GM21390 (cell line): ENCODE results near the gene KCNAB2.
"Not testable (repeated sequence)": the region's sequence is repeated elsewhere in the genome, so short reads cannot be mapped to it uniquely, and the experiment has no call there.

Experiments
- ATAC-seq: cut with Tn5 transposase; IDR thresholded peaks from one replicate; pipeline ENCODE4 v1.9.1; 2021; ENCODE audit not compliant: unreplicated experiment

The KCNAB2 gene

GRCh38 chr1:6009120-6010040 lies 36.3 kb upstream of the KCNAB2 start:
- no peak for ATAC-seq

DNA sequence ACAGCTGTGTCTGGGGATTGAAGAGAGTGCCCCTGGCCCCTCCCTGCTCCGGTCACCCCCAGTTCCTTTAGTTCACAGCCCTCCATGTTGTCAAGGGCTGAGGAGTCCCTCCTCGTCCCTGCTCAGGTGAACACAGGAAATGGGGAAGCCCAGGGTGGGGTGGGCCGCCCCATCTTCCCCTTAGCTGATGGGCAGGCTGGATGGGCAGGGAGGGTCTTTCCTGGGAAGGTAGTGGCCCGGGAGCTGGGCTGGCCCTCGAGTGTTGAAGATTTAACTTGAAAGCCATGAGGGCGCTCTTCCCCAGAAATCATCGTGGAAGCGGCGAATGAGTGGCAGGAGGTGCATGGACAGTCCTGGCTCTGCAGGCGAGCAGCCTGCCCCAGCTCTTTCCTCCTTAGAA lies 35.1 kb upstream of the KCNAB2 start:
- no peak for ATAC-seq

DNA sequence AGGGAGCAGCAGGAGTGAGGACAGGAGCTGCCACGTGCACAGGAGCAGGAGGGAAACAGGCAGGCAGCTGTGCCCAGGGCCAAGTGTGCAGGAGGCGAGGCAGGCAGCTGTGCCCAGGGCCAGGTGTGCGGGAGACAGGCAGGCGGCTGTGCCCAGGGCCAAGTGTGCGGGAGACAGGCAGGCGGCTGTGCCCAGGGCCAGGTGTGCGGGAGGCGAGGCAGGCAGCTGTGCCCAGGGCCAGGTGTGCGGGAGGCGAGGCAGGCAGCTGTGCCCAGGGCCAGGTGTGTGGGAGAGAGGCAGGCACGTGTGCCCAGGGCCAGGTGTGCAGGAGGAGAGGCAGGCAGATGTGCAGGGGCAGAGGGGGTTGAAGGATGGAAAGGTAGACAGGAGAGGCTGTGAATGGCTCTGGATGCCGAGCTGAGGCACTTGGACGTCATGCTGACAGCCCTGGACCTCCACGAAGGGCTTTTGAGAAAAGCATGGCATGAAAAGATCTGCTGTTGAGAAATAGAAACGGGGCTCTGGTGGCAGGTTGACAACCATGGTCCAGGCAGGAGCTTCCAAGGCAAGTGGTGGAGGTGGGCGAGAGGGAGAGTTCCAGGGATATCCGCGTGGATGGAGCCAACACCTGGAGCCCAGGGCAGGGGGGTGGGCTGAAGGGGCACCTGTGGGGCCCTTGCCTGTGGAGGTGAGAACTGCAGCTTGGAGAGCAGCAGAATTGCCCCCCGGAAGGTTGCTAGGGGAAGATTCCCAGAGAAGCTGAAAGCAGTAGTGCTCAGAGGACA lies 34.3 kb upstream of the KCNAB2 start:
- ATAC-seq: no peak

DNA sequence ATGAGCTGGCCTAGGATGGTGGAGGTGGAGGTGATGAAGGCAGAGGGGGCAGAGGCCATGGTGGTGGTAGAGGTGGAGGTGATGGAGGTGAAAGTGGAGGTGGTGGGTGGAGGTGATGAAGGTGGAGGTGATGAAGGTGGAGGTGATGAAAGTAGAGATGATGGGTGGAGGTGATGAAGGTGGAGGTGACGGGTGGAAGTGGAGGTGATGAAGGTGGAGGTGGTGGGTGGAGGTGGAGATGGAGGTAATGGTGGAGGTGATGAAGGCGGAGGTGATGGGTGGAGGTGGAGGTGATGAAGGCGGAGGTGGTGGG lies 33.8 kb upstream of the KCNAB2 start:
- no peak for ATAC-seq

GRCh38 chr1:6012529-6013318 lies 33.0 kb upstream of the KCNAB2 start:
- ATAC-seq: no peak

DNA sequence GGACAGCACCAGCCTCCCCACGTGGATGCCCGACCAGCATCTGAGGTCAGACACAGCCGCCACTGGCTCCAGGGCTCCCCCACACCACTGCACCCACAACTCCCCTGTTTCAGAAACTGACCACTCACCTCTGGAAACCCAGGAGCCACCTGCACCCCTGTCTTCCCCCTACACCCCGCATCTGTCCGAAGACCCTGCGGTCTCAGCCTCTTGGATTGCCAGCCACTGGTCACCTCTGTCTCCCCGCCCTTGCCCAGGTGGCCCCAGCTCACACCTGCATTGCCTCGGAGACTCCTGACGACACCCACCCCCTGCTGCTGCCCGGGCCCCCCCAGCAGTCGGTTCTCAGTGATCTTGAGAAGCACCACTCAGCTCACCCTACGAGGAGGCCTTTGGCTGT lies 32.2 kb upstream of the KCNAB2 start:
- ATAC-seq: no peak

DNA sequence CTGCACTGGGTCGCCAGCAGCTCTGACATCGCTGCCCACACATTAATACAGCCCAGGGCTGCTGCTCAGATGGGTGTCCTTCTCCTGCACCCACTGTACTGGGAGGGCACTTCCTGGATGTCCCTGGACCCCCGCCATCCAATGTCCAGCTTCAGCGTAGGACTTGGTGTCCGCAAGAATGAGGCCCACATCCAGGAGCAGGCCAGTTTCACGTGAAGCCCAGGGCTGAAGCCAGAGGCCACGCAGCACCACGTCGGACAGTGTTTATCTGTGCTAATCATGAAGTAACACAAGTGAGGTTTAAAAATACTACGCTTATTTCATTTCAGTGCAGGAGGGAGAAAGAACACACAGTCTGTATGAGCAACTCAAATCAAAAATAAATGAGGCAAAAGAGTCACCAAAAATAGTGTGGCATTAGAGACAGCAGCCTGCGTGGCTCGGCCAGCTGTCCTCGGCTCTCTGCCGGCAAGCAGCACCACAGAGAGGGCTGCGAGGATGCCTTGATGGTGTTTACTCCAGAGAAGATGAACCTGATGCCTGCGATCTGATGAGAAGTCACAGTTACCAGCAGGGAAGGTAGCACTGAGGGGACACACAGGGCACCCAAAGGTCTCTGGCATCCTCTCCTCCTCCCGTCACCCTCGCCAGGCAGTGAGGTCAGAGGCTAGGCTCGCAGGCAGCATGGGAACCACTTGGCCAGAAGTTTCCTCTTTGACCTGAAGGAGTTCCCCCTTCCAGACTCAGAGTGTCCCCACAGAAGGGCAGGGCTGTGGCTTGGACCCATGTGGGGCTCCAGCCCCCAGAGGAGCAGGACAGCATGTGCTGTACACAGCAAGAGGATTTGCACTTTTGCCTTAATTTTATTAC lies 31.3 kb upstream of the KCNAB2 start:
- no peak for ATAC-seq

DNA sequence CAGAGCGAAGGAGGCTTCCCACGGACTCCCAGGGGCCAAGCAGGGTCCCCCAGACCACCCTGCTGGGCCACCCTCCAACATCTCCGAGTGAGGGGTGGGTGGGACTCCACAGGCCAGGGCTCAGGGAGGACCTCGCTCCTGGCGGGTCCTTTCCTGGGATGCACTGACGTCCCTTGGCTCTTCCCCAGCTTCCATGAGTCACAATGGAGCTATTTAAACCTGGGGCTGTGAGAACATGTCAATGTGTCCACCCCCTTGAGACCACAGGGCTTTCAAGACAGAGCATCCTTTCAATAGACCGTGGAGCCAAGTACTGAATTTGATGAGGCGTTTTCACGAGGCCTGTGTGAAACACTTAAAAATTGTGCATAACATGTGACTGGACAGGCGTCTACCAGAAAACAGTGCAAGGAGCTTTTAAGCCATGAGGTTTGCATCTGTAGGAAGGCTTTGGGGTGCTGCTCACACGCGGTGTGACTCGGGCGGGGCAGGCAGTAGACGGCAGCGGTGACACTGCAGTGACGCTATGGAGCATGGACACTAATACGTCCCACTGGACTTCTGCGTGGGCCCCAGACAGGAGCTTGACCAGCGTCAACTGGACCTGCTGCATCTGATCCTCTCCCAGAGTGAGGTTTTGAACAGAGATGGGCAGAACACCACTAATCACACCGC lies 29.4 kb upstream of the KCNAB2 start:
- ATAC-seq: no peak

DNA sequence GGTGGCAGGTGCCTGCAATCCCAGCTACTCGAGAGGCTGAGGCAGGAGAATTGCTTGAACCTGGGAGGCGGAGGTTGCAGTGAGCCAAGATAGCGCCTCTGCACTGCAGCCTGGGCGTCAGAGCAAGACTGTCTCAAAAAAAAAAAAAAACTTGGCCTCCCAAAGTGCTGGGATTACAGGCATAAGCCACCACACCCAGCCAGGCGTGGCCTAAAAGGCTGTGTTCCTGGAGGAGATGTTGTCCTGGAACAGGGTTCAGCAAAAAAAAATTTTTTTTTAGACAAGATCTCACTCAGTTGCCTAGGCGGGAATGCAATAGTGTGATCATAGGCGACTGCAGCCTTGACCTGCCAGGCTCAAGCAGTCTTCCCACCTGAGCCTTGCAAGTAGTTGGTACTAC lies 28.0 kb upstream of the KCNAB2 start:
- ATAC-seq: not testable (repeated sequence)

GRCh38 chr1:6019166-6019845 lies 26.4 kb upstream of the KCNAB2 start:
- no peak for ATAC-seq

DNA sequence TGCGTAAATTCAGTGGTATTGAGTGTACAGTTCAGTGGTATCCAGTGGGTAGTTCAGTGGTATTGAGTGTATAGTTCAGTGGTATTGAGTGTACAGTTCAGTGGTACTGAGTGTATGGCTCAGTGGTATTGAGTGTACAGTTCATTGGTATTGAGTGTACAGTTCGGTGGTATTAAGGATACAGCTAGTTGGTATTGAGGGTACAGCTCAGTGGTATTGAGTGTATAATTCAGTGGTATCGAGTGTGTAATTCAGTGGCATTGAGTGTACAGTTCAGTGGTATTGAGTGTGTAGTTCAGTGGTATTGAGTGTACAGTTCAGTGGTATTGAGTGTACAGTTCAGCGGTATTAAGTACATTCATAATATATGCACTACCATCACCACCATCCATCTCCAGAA lies 23.5 kb upstream of the KCNAB2 start:
- no peak for ATAC-seq

DNA sequence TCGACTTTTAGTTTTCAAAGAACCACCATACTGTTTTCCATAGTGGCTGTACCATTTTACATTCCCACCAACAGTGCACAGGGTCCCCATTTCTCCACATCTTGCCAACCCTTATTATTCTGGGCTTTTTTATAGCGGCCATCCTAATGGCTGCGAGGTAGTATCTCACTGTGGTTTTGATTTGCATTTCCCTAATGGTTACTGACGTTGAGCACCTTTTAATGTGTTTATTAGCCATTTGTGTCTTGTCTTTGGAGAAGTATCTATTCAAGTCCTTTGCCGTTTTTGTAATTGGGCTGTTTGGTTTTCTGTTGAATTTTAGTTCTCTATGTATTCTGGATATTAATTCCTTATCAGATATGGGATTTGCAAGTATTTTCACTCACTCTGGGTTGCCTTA lies 22.3 kb upstream of the KCNAB2 start:
- no peak for ATAC-seq

DNA sequence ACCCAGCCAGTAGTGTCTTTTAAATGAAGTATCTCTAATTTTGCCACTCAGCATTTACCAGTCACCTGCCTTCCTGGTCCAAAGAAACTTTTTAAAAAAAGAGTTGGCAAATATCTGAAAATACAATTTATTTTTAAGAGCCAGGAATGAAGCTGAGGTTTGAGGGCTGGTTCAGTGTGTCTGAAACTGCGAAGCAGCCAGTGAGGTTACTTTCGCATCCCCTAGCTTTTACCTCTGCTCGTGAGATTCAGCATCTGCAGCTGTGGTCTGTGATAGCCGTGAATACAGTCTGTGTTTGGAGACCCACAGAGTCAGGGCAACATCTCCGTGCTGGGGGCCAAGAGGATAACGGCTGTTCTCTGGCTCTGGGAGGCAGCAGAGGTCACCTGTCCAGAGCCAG lies 21.3 kb upstream of the KCNAB2 start:
- no peak for ATAC-seq

GRCh38 chr1:6025269-6026094 lies 20.2 kb upstream of the KCNAB2 start:
- no peak for ATAC-seq

DNA sequence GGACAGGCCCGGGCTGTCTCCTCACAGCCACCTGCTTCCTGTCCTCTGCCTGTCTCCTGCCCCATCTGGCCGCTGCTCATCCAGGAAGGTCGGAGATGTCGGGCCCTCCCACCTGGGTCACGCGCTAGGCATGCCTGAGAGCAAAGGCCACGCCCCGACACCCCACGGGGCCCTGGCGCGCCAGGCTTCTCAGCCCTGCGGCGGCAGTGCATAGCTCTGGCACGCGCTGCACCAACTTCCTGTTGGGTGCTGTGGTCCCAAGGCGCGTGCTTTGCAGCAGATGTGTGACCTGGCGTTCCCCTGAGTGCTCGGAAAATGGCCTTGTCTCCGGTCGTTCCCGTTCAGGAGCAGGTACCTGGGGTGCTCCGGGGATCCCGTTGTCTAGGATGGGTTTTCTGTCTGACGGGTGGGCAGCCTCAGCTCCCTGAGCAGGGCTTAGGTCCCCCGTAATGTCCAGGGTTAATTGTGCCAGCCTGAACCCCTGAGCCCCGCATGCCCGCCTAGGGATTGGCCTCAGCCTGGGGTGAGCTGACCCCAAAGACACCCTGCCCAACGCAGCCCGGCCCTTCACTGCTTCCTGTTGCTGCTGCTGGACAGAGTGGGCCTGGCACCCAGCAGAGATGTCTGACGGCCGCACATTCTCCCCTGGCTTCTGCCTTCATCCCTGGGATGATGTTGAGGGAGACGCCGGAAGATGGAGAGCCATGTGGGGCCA lies 19.4 kb upstream of the KCNAB2 start:
- ATAC-seq: peak; percentile 76

- no peak for ATAC-seq
Observed at GRCh38 chr1:6027591-6027990, 18.1 kb upstream of the KCNAB2 start.

GRCh38 chr1:6028042-6028850 lies 17.4 kb upstream of the KCNAB2 start:
- no peak for ATAC-seq
